Neural progenitor cell (in vitro differentiated cells): ENCODE data around the gene SEMA5B. TPM values are rescaled to one million over a fixed set of nuclear protein-coding genes. Genes with fewer than 3 reads are reported as not detected.

Experiments
- DNase-seq: peaks from one replicate; pipeline ENCODE4 v3.0.0-alpha.2; 2016; ENCODE audit warnings: low spot score
- H2AFZ ChIP-seq: fragments of 200-600 bp; sonication (generic); replicated peaks from 2 replicates; pipeline ENCODE4 v1.6.1; 2016; ENCODE audit warnings: antibody characterized with exemption
- H3F3A ChIP-seq: fragments of 200-600 bp; sonication (generic); 2 replicates; pipeline ENCODE4 v1.6.1; 2016; ENCODE audit warnings: antibody characterized with exemption, low read depth
- H3K27ac ChIP-seq: fragments of 200-600 bp; sonication (generic); 2 replicates; pipeline ENCODE4 v1.5.1; 2016; ENCODE audit warnings: mild to moderate bottlenecking
- H3K27me3 ChIP-seq: fragments of 200-600 bp; sonication (generic); 2 replicates; pipeline ENCODE4 v1.6.1; 2016; ENCODE audit warnings: mild to moderate bottlenecking, moderate library complexity
- H3K36me3 ChIP-seq: fragments of 200-600 bp; sonication (generic); 2 replicates; pipeline ENCODE4 v1.5.1; 2016
- H3K4me1 ChIP-seq: fragments of 200-600 bp; sonication (generic); 2 replicates; pipeline ENCODE4 v1.6.1; 2016; ENCODE audit warnings: mixed run types
- H3K4me2 ChIP-seq: fragments of 200-600 bp; sonication (generic); 2 replicates; pipeline ENCODE4 v1.6.1; 2016
- H3K4me3 ChIP-seq: fragments of 200-600 bp; sonication (generic); 2 replicates; pipeline ENCODE4 v1.5.1; 2016
- H3K79me2 ChIP-seq: fragments of 200-600 bp; sonication (generic); 2 replicates; pipeline ENCODE4 v1.6.1; 2016; ENCODE audit warnings: low read depth
- H3K9ac ChIP-seq: fragments of 200-600 bp; sonication (generic); 2 replicates; pipeline ENCODE4 v1.6.1; 2016
- H3K9me3 ChIP-seq: fragments of 200-600 bp; sonication (generic); 2 replicates; pipeline ENCODE4 v1.5.1; 2016; ENCODE audit warnings: low read depth
- H4K20me1 ChIP-seq: fragments of 200-600 bp; sonication (generic); 2 replicates; pipeline ENCODE4 v1.6.1; 2016; ENCODE audit warnings: low read depth
- H3K27ac Mint-ChIP-seq: 3 replicates; pipeline ENCODE4 v1.8.0; 2021; ENCODE audit warnings: mixed read lengths
- H3K27me3 Mint-ChIP-seq: 2 replicates; pipeline ENCODE4 v1.8.0; 2022; ENCODE audit warnings: low read depth, mild to moderate bottlenecking, inconsistent platforms, moderate library complexity, mixed read lengths; ENCODE audit not compliant: insufficient read depth
- H3K36me3 Mint-ChIP-seq: 3 replicates; pipeline ENCODE4 v1.8.0; 2021; ENCODE audit warnings: mixed read lengths
- H3K4me1 Mint-ChIP-seq: 3 replicates; pipeline ENCODE4 v1.8.0; 2021; ENCODE audit warnings: mixed read lengths
- H3K4me3 Mint-ChIP-seq: 3 replicates; pipeline ENCODE4 v1.8.0; 2021; ENCODE audit warnings: mild to moderate bottlenecking, moderate library complexity, mixed read lengths
- H3K9me3 Mint-ChIP-seq: 3 replicates; pipeline ENCODE4 v1.8.0; 2020; ENCODE audit warnings: mixed read lengths
- EZH2 ChIP-seq: fragments of 200-600 bp; sonication (generic); IDR thresholded peaks from 2 replicates; pipeline ENCODE4 v1.6.1; 2017; ENCODE audit warnings: antibody characterized with exemption, mild to moderate bottlenecking, moderate library complexity
- EZH2phosphoT487 ChIP-seq: fragments of 200-600 bp; sonication (generic); IDR thresholded peaks from 2 replicates; pipeline ENCODE4 v1.6.1; 2017; ENCODE audit warnings: antibody characterized with exemption
- total RNA-seq: library from RNA; depleted of rRNA; stranded (reverse); fragments of >200 nt; gene quantifications from 2 replicates; pipeline ENCODE4 v1.2.3, GENCODE V29; 2015; ENCODE audit warnings: low replicate concordance
- TF ChIP-seq, protein P1 (sequence below): fragments of 200-600 bp; sonication (generic); IDR thresholded peaks from 2 replicates; pipeline ENCODE4 v1.5.1; 2017; ENCODE audit warnings: antibody characterized with exemption, mild to moderate bottlenecking

The SEMA5B gene
- total RNA-seq, 1 donor from 2014 or later: 10.1 TPM

- no peak overlapping the region for H3K4me3 ChIP-seq
- H4K20me1 ChIP-seq: no peaks in the 10 kb centered on the region
- Mint-ChIP-seq H3K36me3 (peaks cover 4% of the 10 kb centered on the region), H3K4me3 (no peak overlapping the region), H3K27ac (no peak overlapping the region), H3K9me3 (no peaks in the 10 kb centered on the region), H3K27me3 (peaks cover 2% of the 10 kb centered on the region), H3K4me1 (peaks cover 10% of the 10 kb centered on the region)
- peaks cover 10% of the 10 kb centered on the region for H3F3A ChIP-seq
- no peak for DNase-seq
- no peaks in the 10 kb centered on the region for H3K9me3 ChIP-seq
- no peak overlapping the region for H3K27ac ChIP-seq
- H3K4me1 ChIP-seq: peaks cover 9% of the 10 kb centered on the region
- no peaks in the 10 kb centered on the region for H3K79me2 ChIP-seq
- H3K4me2 ChIP-seq: no peak overlapping the region
- no peak for TF ChIP-seq EZH2
- no peak for TF ChIP-seq EZH2phosphoT487
- TF ChIP-seq, protein P1, sequence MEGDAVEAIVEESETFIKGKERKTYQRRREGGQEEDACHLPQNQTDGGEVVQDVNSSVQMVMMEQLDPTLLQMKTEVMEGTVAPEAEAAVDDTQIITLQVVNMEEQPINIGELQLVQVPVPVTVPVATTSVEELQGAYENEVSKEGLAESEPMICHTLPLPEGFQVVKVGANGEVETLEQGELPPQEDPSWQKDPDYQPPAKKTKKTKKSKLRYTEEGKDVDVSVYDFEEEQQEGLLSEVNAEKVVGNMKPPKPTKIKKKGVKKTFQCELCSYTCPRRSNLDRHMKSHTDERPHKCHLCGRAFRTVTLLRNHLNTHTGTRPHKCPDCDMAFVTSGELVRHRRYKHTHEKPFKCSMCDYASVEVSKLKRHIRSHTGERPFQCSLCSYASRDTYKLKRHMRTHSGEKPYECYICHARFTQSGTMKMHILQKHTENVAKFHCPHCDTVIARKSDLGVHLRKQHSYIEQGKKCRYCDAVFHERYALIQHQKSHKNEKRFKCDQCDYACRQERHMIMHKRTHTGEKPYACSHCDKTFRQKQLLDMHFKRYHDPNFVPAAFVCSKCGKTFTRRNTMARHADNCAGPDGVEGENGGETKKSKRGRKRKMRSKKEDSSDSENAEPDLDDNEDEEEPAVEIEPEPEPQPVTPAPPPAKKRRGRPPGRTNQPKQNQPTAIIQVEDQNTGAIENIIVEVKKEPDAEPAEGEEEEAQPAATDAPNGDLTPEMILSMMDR: no peak
- no peaks in the 10 kb centered on the region for H3K36me3 ChIP-seq
- no peak overlapping the region for H3K9ac ChIP-seq
- no peak overlapping the region for H2AFZ ChIP-seq
- no peaks in the 10 kb centered on the region for H3K27me3 ChIP-seq
These were observed 61.5 kb downstream of the SEMA5B start for GRCh38 chr3:122966045-122966444.

DNA sequence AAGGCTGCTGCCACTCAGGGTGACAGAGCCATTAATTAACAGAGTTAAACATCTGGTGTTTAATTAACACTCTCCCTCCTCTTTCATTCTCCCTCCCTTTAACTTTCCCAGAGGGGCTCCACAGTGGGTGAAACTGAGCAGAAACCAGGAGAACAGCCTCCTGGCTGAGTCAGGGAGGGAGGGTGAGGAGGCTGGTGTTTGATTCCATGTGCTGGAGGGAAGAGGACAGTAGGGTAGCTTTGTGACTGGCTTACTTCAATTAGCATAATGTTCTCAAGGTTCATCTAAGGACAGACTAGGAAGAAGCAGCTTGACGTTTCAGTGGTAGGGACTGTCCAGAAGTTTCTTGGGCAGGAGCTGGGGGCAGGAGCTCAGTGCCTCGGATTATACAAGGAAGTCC lies 62.8 kb downstream of the SEMA5B start:
- no peak overlapping the region for H2AFZ ChIP-seq
- H3K27ac ChIP-seq: no peak overlapping the region
- no peak for DNase-seq
- H3K36me3 Mint-ChIP-seq: peaks cover 7% of the 10 kb centered on the region
- TF ChIP-seq EZH2 (no peak), EZH2phosphoT487 (no peak)
- TF ChIP-seq, protein P1: no peak
- no peak overlapping the region for H3K4me3 ChIP-seq
- H3K4me1 ChIP-seq: peaks cover 9% of the 10 kb centered on the region
- H3K27me3 ChIP-seq: no peaks in the 10 kb centered on the region
- H3K9me3 Mint-ChIP-seq: no peaks in the 10 kb centered on the region
- H3K27ac Mint-ChIP-seq: no peak overlapping the region
- H3K4me1 Mint-ChIP-seq: peaks cover 12% of the 10 kb centered on the region
- H4K20me1 ChIP-seq: no peaks in the 10 kb centered on the region
- peaks cover 10% of the 10 kb centered on the region for H3F3A ChIP-seq
- H3K4me2 ChIP-seq: no peak overlapping the region
- peaks cover 2% of the 10 kb centered on the region for H3K27me3 Mint-ChIP-seq
- H3K4me3 Mint-ChIP-seq: no peak overlapping the region
- no peak overlapping the region for H3K9ac ChIP-seq
- H3K9me3 ChIP-seq: no peaks in the 10 kb centered on the region
- H3K36me3 ChIP-seq: no peaks in the 10 kb centered on the region
- no peaks in the 10 kb centered on the region for H3K79me2 ChIP-seq

DNA sequence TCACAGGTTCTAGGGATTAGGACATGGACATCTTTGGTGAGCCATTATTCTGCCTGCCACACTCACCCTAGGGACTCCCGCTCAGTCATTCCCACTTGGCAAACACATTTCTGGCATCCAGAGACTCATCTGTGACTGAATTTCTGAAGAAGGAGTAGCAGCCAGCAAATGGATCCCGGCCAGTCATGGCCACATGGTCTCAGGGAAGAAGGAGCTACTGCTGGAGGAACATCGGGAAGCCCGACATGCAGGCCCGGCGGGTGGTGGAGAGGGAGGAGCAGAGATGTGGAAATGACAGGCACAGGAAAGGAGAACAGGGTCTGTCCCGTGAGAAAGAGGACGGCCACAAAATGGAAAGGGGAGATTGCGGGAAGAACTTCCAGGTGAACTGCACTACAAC lies 65.4 kb downstream of the SEMA5B start:
- Mint-ChIP-seq H3K27me3 (peaks cover 2% of the 10 kb centered on the region), H3K36me3 (peaks cover 7% of the 10 kb centered on the region), H3K27ac (no peak overlapping the region), H3K4me3 (no peak overlapping the region), H3K4me1 (peaks cover 34% of the 10 kb centered on the region), H3K9me3 (no peaks in the 10 kb centered on the region)
- H3K79me2 ChIP-seq: no peaks in the 10 kb centered on the region
- peaks cover 19% of the 10 kb centered on the region for H3K4me1 ChIP-seq
- H3K27me3 ChIP-seq: no peaks in the 10 kb centered on the region
- no peak overlapping the region for H3K4me2 ChIP-seq
- no peaks in the 10 kb centered on the region for H3K9me3 ChIP-seq
- no peak overlapping the region for H2AFZ ChIP-seq
- H3K4me3 ChIP-seq: no peak overlapping the region
- H3F3A ChIP-seq: peaks cover 10% of the 10 kb centered on the region
- no peak overlapping the region for H3K27ac ChIP-seq
- H4K20me1 ChIP-seq: no peaks in the 10 kb centered on the region
- no peak for DNase-seq
- TF ChIP-seq EZH2 (no peak), EZH2phosphoT487 (no peak)
- TF ChIP-seq, protein P1: no peak
- H3K9ac ChIP-seq: no peak overlapping the region
- H3K36me3 ChIP-seq: no peaks in the 10 kb centered on the region
